HCT116 (cell line): Measurements from ENCODE around the gene SOX15. TPM values are rescaled to one million over a fixed set of nuclear protein-coding genes. Genes with fewer than 3 reads are reported as not detected.

Experiments
- ATAC-seq: fragments of 200-7000 bp; cut with Tn5 transposase; 2 replicates; pipeline ENCODE4 v1.9.1; 2020; ENCODE audit warnings: mild to moderate bottlenecking, moderate library complexity
- Bru-seq: library from RNA; stranded (reverse); fragments of 400-500 nt; gene quantifications from one replicate; lab custom pipeline; 2021; lab: Mats Ljungman, UMichigan
- BruChase-seq, 2 experiments: library from RNA; stranded (reverse); fragments of 400-500 nt; gene quantifications; one replicate each; lab custom pipeline; 2021; lab: Mats Ljungman, UMichigan
- BruUV-seq: library from RNA; stranded (reverse); fragments of 400-500 nt; replicated peaks from 2 replicates; lab custom pipeline; 2021; lab: Mats Ljungman, UMichigan
- CTCF ChIA-PET: fragments of 300-600 bp; sonication (Branson Sonifier 250); formaldehyde crosslinking; loops from one replicate; lab custom pipeline; 2021; ENCODE audit warnings: antibody characterized with exemption; lab: Charles Lee
- POLR2A ChIA-PET: fragments of 300-600, 350-600 bp; sonication (Branson Sonifier 250); formaldehyde crosslinking; loops from one replicate; lab custom pipeline; 2021; ENCODE audit warnings: antibody characterized with exemption; lab: Charles Lee
- RAD21 ChIA-PET, 2 experiments: fragments of 300-600 bp; sonication (Branson Sonifier 250); formaldehyde crosslinking; loops; one replicate each; lab custom pipeline; 2023; ENCODE audit warnings: low total read pairs in 2 of 2; ENCODE audit not compliant: uncharacterized antibody in 2 of 2, unreplicated experiment in 2 of 2, low non-redundant PET in 1 of 2; lab: Charles Lee
- DNase-seq: peaks from one replicate; pipeline ENCODE4 v3.0.0-alpha.2; 2010; ENCODE audit warnings: low read depth, low spot score
- H2AFZ ChIP-seq: fragments of 200-600 bp; shearing (Covaris generic), sonication (generic); 2 replicates; pipeline ENCODE4 v1.6.1; 2017; ENCODE audit warnings: low read depth, mixed run types, mixed read lengths, antibody characterized with exemption, low read length; ENCODE audit not compliant: poor library complexity, severe bottlenecking
- H3K27ac ChIP-seq: 2 replicates; pipeline ENCODE4 v1.5.1; 2012; ENCODE audit warnings: low read depth, low read length
- H3K27me3 ChIP-seq: fragments of 200-600 bp; sonication (generic); 2 replicates; pipeline ENCODE4 v1.6.1; 2016; ENCODE audit warnings: mixed run types, low read length, mixed read lengths; ENCODE audit not compliant: insufficient read depth
- H3K36me3 ChIP-seq, 2 experiments: fragments of 200-500 bp in 1 of 2; fragments of 200-600 bp in 1 of 2; sonication (Bioruptor generic) in 1 of 2; sonication (generic) in 1 of 2; 2 replicates each; pipeline versions ENCODE4 v1.5.1 to v1.6.1; 2014 to 2016; ENCODE audit warnings: low read length in 2 of 2, inconsistent platforms in 1 of 2, mixed read lengths in 1 of 2, mixed run types in 1 of 2; ENCODE audit not compliant: insufficient read depth in 2 of 2, control insufficient read depth in 1 of 2
- H3K4me1 ChIP-seq, 2 experiments: fragments of 200-600 bp in 1 of 2; sonication (generic) in 1 of 2; 2 replicates each; pipeline versions ENCODE4 v1.5.1 to v1.6.1; 2012 to 2017; ENCODE audit warnings: low read length in 2 of 2, inconsistent platforms in 1 of 2, mild to moderate bottlenecking in 1 of 2, mixed read lengths in 1 of 2, mixed run types in 1 of 2, moderate library complexity in 1 of 2; ENCODE audit not compliant: insufficient read depth in 2 of 2, control insufficient read depth in 1 of 2
- H3K4me2 ChIP-seq: fragments of 200-600 bp; sonication (generic); 2 replicates; pipeline ENCODE4 v1.6.1; 2017; ENCODE audit warnings: mixed run types, low read length, mixed read lengths
- H3K4me3 ChIP-seq, 2 experiments: fragments of 200-600 bp in 1 of 2; sonication (generic) in 1 of 2; replicated peaks in 1 of 2; 2 replicates each; pipeline ENCODE4 v1.5.1; 2011 to 2016; ENCODE audit warnings: low read length in 2 of 2, control low read depth in 1 of 2, low read depth in 1 of 2, mild to moderate bottlenecking in 1 of 2, mixed read lengths in 1 of 2, mixed run types in 1 of 2
- H3K79me2 ChIP-seq: fragments of 200-600 bp; sonication (generic); 2 replicates; pipeline ENCODE4 v1.6.1; 2017; ENCODE audit warnings: mild to moderate bottlenecking, mixed run types, low read length, moderate library complexity, mixed read lengths; ENCODE audit not compliant: insufficient read depth
- H3K9ac ChIP-seq: fragments of 200-600 bp; sonication (generic); 2 replicates; pipeline ENCODE4 v1.6.1; 2016; ENCODE audit warnings: low read length, mixed read lengths
- H3K9me2 ChIP-seq: fragments of 200-600 bp; sonication (generic), shearing (Covaris generic); 2 replicates; pipeline ENCODE4 v1.6.1; 2017; ENCODE audit warnings: mixed run types, mild to moderate bottlenecking, moderate library complexity; ENCODE audit not compliant: insufficient read depth
- H3K9me3 ChIP-seq, 2 experiments: fragments of 200-500 bp in 1 of 2; fragments of 200-600 bp in 1 of 2; sonication (Bioruptor generic) in 1 of 2; sonication (generic) in 1 of 2; 2 replicates each; pipeline ENCODE4 v1.6.1; 2014 to 2017; ENCODE audit warnings: low read length in 2 of 2, mixed read lengths in 2 of 2, inconsistent platforms in 1 of 2, low read depth in 1 of 2, mild to moderate bottlenecking in 1 of 2, mixed run types in 1 of 2, moderate library complexity in 1 of 2; ENCODE audit not compliant: control insufficient read depth in 1 of 2, insufficient read depth in 1 of 2
- H4K20me1 ChIP-seq: fragments of 200-600 bp; sonication (generic), shearing (Covaris generic); 2 replicates; pipeline ENCODE4 v1.6.1; 2017; ENCODE audit warnings: mixed run types, mild to moderate bottlenecking, moderate library complexity; ENCODE audit not compliant: insufficient read depth
- CEBPB ChIP-seq: IDR thresholded peaks from 2 replicates; pipeline ENCODE4 v1.6.1; 2012; ENCODE audit warnings: low read depth
- EGR1 ChIP-seq: IDR thresholded peaks from 2 replicates; pipeline ENCODE4 v1.6.1; 2012; ENCODE audit warnings: low read depth
- ELF1 ChIP-seq: IDR thresholded peaks from 2 replicates; pipeline ENCODE4 v1.6.1; 2012; ENCODE audit warnings: low read depth, borderline replicate concordance
- EZH2phosphoT487 ChIP-seq: fragments of 200-600 bp; IDR thresholded peaks from 2 replicates; pipeline ENCODE4 v1.6.1; 2018; ENCODE audit warnings: antibody characterized with exemption, borderline replicate concordance
- FOSL1 ChIP-seq: IDR thresholded peaks from 2 replicates; pipeline ENCODE4 v1.6.1; 2012; ENCODE audit warnings: low read depth
- JUND ChIP-seq: IDR thresholded peaks from 2 replicates; pipeline ENCODE4 v1.6.1; 2012
- POLR2AphosphoS5 ChIP-seq: IDR thresholded peaks from 2 replicates; pipeline ENCODE4 v1.6.1; 2011; ENCODE audit warnings: mild to moderate bottlenecking, low read depth, low read length, moderate library complexity
- RAD21 ChIP-seq: IDR thresholded peaks from 2 replicates; pipeline ENCODE4 v1.6.1; 2012; ENCODE audit warnings: low read depth, mild to moderate bottlenecking
- SP1 ChIP-seq: IDR thresholded peaks from 2 replicates; pipeline ENCODE4 v1.6.1; 2012; ENCODE audit warnings: low read depth
- TCF7L2 ChIP-seq: IDR thresholded peaks from 2 replicates; pipeline ENCODE4 v1.7.0; 2011; ENCODE audit warnings: borderline replicate concordance, inconsistent platforms; ENCODE audit not compliant: insufficient read depth, insufficient read length; ENCODE audit errors: extremely low read depth
- YY1 ChIP-seq: IDR thresholded peaks from 2 replicates; pipeline ENCODE4 v1.6.1; 2011; ENCODE audit warnings: low read length, low read depth, moderate library complexity, mild to moderate bottlenecking; ENCODE audit not compliant: insufficient replicate concordance; ENCODE audit errors: extremely low read depth
- ZFX ChIP-seq: fragments of 450-650 bp; IDR thresholded peaks from 2 replicates; pipeline ENCODE4 v1.6.1; 2017
- ZNF274 ChIP-seq: fragments of 200-500 bp; sonication (Bioruptor generic); IDR thresholded peaks from 2 replicates; pipeline ENCODE4 v1.6.1; 2014; ENCODE audit warnings: mild to moderate bottlenecking, low read depth, low read length, inconsistent platforms
- intact Hi-C: fragments of 100-400 bp; cut with micrococcal nuclease; formaldehyde crosslinking; loops from 2 replicates; pipeline ENCODE4 v1.10.0; 2022
- long read RNA-seq: library from polyadenylated mRNA; unstranded; transcript quantifications from one replicate; pipeline ENCODE4 v2.0.0, GENCODE V29; 2021; ENCODE audit not compliant: unreplicated experiment
- polyA plus RNA-seq: library from polyadenylated mRNA; unstranded; fragments of >200 nt; gene quantifications from 2 replicates; pipeline ENCODE4 v1.2.1, GENCODE V29; 2012; ENCODE audit warnings: missing spikeins
- total RNA-seq: library from RNA; stranded (reverse); gene quantifications from one replicate; pipeline ENCODE4 v1.2.1, GENCODE V29; 2021; ENCODE audit not compliant: unreplicated experiment
- TF ChIP-seq, protein P1 (sequence below): IDR thresholded peaks from 2 replicates; pipeline ENCODE4 v1.6.1; 2011; ENCODE audit warnings: mild to moderate bottlenecking, low read length, moderate library complexity; ENCODE audit not compliant: insufficient replicate concordance; ENCODE audit errors: extremely low read depth

SOX15 gene
- 0.69 TPM for total RNA-seq
- 1.0 and 1.2 TPM in 2 replicates for polyA plus RNA-seq
- Bru-seq, nascent RNA = percentile 40 among the genes with signal in this experiment
- percentile 49 among the genes with signal in this experiment for BruChase-seq, experiment 1, labeled RNA remaining after a 6-hour chase
- percentile 39 among the genes with signal in this experiment for BruChase-seq, experiment 2, labeled RNA remaining after a 2-hour chase
- long read RNA-seq = 0 reads

DNA sequence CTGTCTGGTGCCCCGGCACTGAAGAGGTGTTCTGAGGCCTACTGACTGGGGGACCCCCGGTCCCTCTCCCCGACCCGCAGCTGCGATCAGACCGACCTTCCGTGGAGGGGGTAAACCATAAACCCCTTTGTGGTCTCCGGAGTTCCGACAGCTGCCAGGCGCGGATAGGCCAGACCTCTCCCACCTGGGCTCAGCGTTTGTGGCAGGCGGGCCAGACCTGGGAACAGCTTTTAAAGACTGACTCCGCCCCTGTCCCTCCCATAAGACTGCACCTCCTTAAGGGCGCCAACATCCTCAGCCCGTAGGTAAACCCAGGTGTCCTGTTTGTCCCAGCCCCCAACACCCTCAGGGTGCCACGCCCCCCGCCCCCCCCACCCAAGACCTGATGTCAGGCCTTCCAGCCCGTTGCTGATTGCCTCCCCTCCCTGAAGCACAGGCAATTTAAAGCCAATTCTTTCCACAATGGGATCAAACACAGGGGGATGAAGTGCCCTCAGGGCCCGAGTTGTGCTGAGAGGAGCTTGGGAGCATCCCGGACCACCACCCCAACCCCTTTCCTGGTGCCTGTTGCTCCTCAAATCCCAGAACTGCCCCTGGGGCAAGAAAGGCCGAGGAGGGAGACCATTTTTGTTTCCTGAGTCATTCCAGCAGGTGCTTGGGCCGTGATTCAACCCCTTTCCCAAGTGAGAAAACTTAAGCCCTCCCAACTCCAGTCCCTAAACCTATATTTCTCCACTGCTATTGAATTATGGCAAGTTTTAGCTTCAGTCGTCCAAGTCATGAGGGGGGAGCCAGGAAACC lies at the start of gene SOX15:
Gene SOX15 (minus strand): TSS at position 204 of the 801 bp plus-strand sequence. CDS start 418 bp downstream, outside the sequence.
- H3K79me2 ChIP-seq = peaks cover 19% of the 10 kb centered on the region
- ATAC-seq = peak; percentile 5; the same call in 1 of the 2 replicates
- peak within 1 kb of the TSS; percentile 18; the same call in 1 of the 2 replicates for H3K9ac ChIP-seq
- H3K27me3 ChIP-seq = no peaks in the 10 kb centered on the region
- H3K4me2 ChIP-seq = peak within 1 kb of the TSS; percentile 24
- RAD21 ChIA-PET = no interaction called here
- no peaks in the 10 kb centered on the region for H3K9me2 ChIP-seq
- no peaks in the 10 kb centered on the region for H3K9me3 ChIP-seq
- POLR2A ChIA-PET = interaction anchor here (0.6 kb wide), 2 partner anchors 97 to 635 kb away, joined by 3 read pairs; partner anchors contain the start of gene TP53
- no peak within 1 kb of the TSS for H2AFZ ChIP-seq
- CTCF ChIA-PET = no interaction called here
- intact Hi-C loops = no loop called here
- H3K27ac ChIP-seq = peak within 1 kb of the TSS; percentile 33
- DNase-seq = no peak
- H3K4me3 ChIP-seq = no peak within 1 kb of the TSS
- H3K4me1 ChIP-seq = peaks cover under 1 to 29% of the 10 kb centered on the region in 2 experiments; a peak in 3 of 4 replicates
- no peaks in the 10 kb centered on the region for H4K20me1 ChIP-seq
- TF ChIP-seq SP1 (no peak), CEBPB (no peak), POLR2AphosphoS5 (0 out of 2 replicates have a peak, but pooled peaks have one; percentile 16)
- BruUV-seq = no TSS peak
- H3K36me3 ChIP-seq = peaks cover 40 to 47% of the 10 kb centered on the region in 2 experiments; a peak in 3 of 4 replicates

DNA sequence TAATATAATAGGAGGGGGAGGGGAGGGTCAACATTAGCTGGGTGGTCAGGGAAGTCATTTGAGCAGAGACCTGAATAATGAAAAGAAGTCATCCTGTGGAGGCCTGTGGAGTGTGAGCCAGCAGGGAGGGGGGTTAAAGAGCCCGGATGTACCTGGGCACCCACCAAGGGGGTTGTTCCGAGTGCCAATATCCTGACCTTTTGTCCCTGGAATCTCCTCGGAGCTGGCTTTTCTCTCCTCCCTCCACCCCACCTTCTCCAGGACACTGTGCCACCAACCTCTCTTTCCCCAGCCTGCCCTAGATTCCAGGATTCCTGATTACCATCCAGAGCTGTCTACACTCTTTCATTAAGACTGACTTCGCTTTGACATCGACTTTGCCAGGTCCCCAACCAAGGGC lies 46.3 kb upstream of the SOX15 start:
- no peak overlapping the region for H3K27ac ChIP-seq
- H3K4me2 ChIP-seq = no peak overlapping the region
- no peak overlapping the region for H2AFZ ChIP-seq
- no peaks in the 10 kb centered on the region for H3K36me3 ChIP-seq
- H3K4me1 ChIP-seq = peaks cover 0 to 7% of the 10 kb centered on the region in 2 experiments; a peak in 2 of 4 replicates
- no peaks in the 10 kb centered on the region for H3K9me3 ChIP-seq
- RAD21 ChIA-PET = no interaction called here
- no peaks in the 10 kb centered on the region for H4K20me1 ChIP-seq
- no TSS peak for BruUV-seq
- H3K4me3 ChIP-seq = no peak overlapping the region
- TF ChIP-seq POLR2AphosphoS5 (no peak), FOSL1 (no peak), YY1 (no peak), CEBPB (no peak), TCF7L2 (no peak), ZFX (no peak), EGR1 (no peak), JUND (no peak), ZNF274 (no peak), RAD21 (no peak), EZH2phosphoT487 (no peak), ELF1 (no peak)
- TF ChIP-seq, protein P1, sequence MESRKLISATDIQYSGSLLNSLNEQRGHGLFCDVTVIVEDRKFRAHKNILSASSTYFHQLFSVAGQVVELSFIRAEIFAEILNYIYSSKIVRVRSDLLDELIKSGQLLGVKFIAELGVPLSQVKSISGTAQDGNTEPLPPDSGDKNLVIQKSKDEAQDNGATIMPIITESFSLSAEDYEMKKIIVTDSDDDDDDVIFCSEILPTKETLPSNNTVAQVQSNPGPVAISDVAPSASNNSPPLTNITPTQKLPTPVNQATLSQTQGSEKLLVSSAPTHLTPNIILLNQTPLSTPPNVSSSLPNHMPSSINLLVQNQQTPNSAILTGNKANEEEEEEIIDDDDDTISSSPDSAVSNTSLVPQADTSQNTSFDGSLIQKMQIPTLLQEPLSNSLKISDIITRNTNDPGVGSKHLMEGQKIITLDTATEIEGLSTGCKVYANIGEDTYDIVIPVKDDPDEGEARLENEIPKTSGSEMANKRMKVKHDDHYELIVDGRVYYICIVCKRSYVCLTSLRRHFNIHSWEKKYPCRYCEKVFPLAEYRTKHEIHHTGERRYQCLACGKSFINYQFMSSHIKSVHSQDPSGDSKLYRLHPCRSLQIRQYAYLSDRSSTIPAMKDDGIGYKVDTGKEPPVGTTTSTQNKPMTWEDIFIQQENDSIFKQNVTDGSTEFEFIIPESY = no peak
- TF ChIP-seq, all 23 proteins: peak for 0
- H3K9me2 ChIP-seq = no peaks in the 10 kb centered on the region
- no peak overlapping the region for H3K9ac ChIP-seq
- CTCF ChIA-PET = no interaction called here
- H3K79me2 ChIP-seq = no peaks in the 10 kb centered on the region
- POLR2A ChIA-PET = interaction anchor here (1.5 kb wide), 1 partner anchor 8 kb away, joined by 4 read pairs; the partner anchor contains the start of gene SAT2
- DNase-seq (no peak), ATAC-seq (no peak)
- H3K27me3 ChIP-seq = no peaks in the 10 kb centered on the region
- intact Hi-C loops = no loop called here
